CD4-positive, alpha-beta T cell treated with Interleukin-17A for 4 hours (primary cell): Measurements from ENCODE around the gene IKZF3.
"Not testable (repeated sequence)": the region's sequence is repeated elsewhere in the genome, so short reads cannot be mapped to it uniquely, and the experiment has no call there.

Experiments
- DNase-seq: peaks from one replicate; pipeline ENCODE4 v3.0.0-alpha.2; 2020; ENCODE audit warnings: mixed read lengths

Gene IKZF3

DNA sequence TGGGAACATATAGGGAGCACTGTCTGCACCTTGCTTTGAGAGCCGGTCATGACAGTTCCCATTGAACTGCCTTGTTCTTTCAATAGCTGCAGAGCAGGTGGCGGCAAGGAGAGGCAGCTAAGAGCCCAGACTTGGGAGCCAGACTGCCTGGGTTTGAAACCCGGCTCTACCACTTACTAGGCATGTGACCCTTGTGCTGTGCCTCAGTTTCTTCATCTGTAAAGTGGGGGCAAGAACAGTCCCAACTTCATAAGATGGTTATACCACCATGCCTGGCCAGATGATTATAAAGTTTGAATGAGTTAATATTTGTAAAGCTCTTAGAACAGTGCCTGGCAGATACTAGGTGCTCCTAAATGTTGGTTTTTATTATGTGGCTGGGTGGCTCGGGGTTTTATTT is 149.9 kb downstream of the IKZF3 start:
- no peak for DNase-seq

DNA sequence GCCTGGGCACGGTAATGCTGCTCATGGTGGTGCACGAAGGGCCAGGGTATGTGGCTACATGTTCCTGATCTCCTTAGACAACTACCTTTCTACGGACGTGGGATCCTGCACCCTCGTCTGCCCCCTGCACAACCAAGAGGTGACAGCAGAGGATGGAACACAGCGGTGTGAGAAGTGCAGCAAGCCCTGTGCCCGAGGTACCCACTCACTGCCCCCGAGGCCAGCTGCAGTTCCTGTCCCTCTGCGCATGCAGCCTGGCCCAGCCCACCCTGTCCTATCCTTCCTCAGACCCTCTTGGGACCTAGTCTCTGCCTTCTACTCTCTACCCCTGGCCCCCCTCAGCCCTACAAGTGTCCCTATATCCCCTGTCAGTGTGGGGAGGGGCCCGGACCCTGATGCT is 152.3 kb downstream of the IKZF3 start:
- no peak for DNase-seq

DNA sequence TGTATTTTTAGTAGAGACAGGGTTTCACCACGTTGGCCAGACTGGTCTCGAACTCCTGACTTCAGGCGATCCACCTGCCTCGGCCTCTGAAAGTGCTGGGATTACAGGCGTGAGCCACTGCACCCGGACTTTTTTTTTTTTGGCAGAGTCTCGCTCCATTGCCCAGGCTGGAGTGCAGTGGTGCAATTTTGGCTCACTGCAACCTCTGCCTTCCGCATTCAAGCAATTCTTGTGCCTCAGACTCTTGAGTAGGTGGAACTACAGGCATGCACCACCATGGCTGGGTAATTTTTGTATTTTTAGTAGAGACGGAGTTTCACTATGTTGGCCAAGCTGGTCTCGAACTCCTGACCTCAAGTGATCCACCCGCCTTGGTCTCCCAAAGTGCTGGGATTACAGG is 153.0 kb downstream of the IKZF3 start:
- DNase-seq = not testable (repeated sequence)

DNA sequence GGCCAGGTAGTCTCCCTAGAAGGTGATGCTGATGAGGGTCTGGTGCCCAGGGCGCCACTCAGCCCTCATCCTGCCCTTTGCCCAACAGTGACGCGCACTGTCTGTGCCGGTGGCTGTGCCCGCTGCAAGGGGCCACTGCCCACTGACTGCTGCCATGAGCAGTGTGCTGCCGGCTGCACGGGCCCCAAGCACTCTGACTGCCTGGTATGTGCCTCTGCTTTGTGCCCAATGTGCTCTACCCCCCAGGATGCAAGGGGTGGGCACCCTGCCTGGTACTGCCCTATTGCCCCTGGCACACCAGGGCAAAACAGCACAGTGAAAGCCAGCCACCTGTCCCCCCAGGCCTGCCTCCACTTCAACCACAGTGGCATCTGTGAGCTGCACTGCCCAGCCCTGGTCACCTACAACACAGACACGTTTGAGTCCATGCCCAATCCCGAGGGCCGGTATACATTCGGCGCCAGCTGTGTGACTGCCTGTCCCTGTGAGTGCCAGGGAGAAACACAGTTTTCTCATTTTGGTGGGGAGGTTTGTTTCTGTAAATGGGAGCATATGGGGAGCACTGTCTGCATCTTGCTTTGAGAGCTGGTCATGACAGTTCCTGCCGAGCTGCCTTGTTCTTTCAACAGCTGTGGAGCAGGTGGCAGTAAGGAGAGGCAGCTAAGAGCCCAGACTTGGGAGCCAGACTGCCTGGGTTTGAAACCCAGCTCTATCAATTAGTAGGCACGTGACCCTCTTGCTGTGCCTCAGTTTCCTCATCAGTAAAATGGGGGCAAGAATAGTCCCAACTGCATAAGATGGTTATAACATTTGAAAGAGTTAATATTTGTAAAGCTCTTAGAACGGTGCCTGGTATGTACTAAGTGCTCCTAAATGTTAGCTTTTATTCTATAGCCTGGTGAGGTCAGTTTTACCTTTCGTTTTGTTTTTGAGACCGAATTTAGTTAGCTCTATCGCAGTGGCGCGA is 153.8 kb downstream of the IKZF3 start:
- no peak for DNase-seq

DNA sequence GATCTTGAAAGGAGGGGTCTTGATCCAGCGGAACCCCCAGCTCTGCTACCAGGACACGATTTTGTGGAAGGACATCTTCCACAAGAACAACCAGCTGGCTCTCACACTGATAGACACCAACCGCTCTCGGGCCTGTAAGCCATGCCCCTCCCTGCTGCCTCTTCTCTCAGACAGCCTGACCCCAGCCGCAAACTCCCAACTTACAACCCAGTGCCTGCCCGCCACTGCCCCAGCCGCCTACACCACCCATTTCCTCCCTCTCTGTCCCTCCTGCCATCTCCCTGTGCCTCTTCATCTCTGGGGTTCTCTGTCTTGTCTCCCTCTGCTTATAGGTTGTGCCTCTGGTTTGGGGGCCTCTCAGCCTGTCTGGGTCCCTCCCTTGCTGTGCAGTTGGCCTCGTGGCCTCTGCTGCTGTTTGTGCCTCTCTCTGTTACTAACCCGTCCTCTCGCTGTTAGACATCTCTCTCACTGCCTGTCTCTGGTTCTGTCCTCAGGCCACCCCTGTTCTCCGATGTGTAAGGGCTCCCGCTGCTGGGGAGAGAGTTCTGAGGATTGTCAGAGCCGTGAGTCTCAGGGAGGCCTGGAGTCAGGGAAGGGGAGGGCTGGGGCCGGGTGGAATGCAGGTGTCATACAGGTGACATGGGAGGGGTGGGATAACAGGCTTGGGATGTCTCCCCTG is 154.7 kb downstream of the IKZF3 start:
- DNase-seq = no peak
